GM12878 (cell line): ENCODE results near the gene POU2F1. TPM values are rescaled to one million over a fixed set of nuclear protein-coding genes. Genes with fewer than 3 reads are reported as not detected.

Experiments
- ATAC-seq: fragments of 200-7000 bp; cut with Tn5 transposase; 3 replicates; pipeline ENCODE4 v1.9.1; 2020; ENCODE audit warnings: mild to moderate bottlenecking, moderate library complexity
- BruUV-seq: library from RNA; stranded (reverse); fragments of 400-500 nt; replicated peaks from 2 replicates; lab custom pipeline; 2021; lab: Mats Ljungman, UMichigan
- CTCF ChIA-PET: fragments of 300-600 bp; sonication (Branson Sonifier 250); formaldehyde crosslinking; extraction: SDS; loops from one replicate; lab custom pipeline; 2021; ENCODE audit warnings: inconsistent platforms; lab: Yijun Ruan, JAX
- POLR2A ChIA-PET: fragments of 350-600 bp; formaldehyde crosslinking; extraction: SDS; loops from one replicate; lab custom pipeline; 2021; ENCODE audit warnings: inconsistent platforms; lab: Charles Lee
- RAD21 ChIA-PET: fragments of 300-600 bp; sonication (Branson Sonifier 250); formaldehyde crosslinking; loops from one replicate; lab custom pipeline; 2023; ENCODE audit warnings: antibody characterized with exemption; ENCODE audit not compliant: unreplicated experiment; lab: Charles Lee
- SMC1A ChIA-PET: fragments of 300-600 bp; sonication (Branson Sonifier 250); formaldehyde crosslinking; loops from one replicate; lab custom pipeline; 2023; ENCODE audit not compliant: unreplicated experiment, uncharacterized antibody; lab: Charles Lee
- DNase-seq: peaks from one replicate; pipeline ENCODE4 v3.0.0-alpha.2; 2011; ENCODE audit warnings: low read depth, low spot score
- FAIRE-seq: peaks from 3 replicates; lab custom pipeline; 2011; peaks lifted over from hg19 to GRCh38; lab: Jason Lieb, UNC
- H2AFZ ChIP-seq: 2 replicates; pipeline ENCODE4 v1.6.0; 2011; ENCODE audit warnings: low read depth, low read length, control low read depth; ENCODE audit not compliant: control insufficient read depth
- H3K27ac ChIP-seq: 2 replicates; pipeline ENCODE4 v1.5.1; 2011; ENCODE audit warnings: control low read depth; ENCODE audit not compliant: control insufficient read depth, insufficient read depth
- H3K27me3 ChIP-seq, 2 experiments: replicated peaks in 1 of 2; 2 replicates each; pipeline versions ENCODE4 v1.6.0 to v1.6.1; 2011; ENCODE audit warnings: low read length in 1 of 2; ENCODE audit not compliant: control insufficient read depth in 2 of 2, insufficient read depth in 2 of 2
- H3K36me3 ChIP-seq, 2 experiments: 2 replicates each; pipeline ENCODE4 v1.5.1; 2011; ENCODE audit warnings: low read length in 1 of 2; ENCODE audit not compliant: control insufficient read depth in 2 of 2, insufficient read depth in 2 of 2
- H3K4me1 ChIP-seq: 2 replicates; pipeline ENCODE4 v1.6.1; 2011; ENCODE audit warnings: mild to moderate bottlenecking, low read length, moderate library complexity, mixed read lengths; ENCODE audit not compliant: control insufficient read depth, insufficient read depth
- H3K4me2 ChIP-seq: 2 replicates; pipeline ENCODE4 v1.6.0; 2011; ENCODE audit warnings: control low read depth; ENCODE audit not compliant: control insufficient read depth, insufficient read depth
- H3K4me3 ChIP-seq: fragments of 200-600 bp; sonication (generic); 2 replicates; pipeline ENCODE4 v1.5.1; 2016
- H3K79me2 ChIP-seq: 2 replicates; pipeline ENCODE4 v1.6.0; 2011; ENCODE audit warnings: low read length; ENCODE audit not compliant: control insufficient read depth, insufficient read depth
- H3K9ac ChIP-seq: 2 replicates; pipeline ENCODE4 v1.8.0; 2011; ENCODE audit warnings: low read length, control low read depth, mixed read lengths; ENCODE audit not compliant: control insufficient read depth, insufficient read depth
- H3K9me3 ChIP-seq: replicated peaks from 3 replicates; pipeline ENCODE4 v1.5.1; 2011; ENCODE audit warnings: mild to moderate bottlenecking, low read length; ENCODE audit not compliant: control insufficient read depth, insufficient read depth
- H4K20me1 ChIP-seq: 2 replicates; pipeline ENCODE4 v1.6.0; 2011; ENCODE audit not compliant: control insufficient read depth, insufficient read depth
- BCLAF1 ChIP-seq: fragments of 450-650 bp; IDR thresholded peaks from 2 replicates; pipeline ENCODE4 v1.6.1; 2017; ENCODE audit warnings: antibody characterized with exemption, mild to moderate bottlenecking, moderate library complexity
- CEBPZ ChIP-seq: fragments of 150-350 bp; IDR thresholded peaks from 2 replicates; pipeline ENCODE4 v1.6.1; 2016; ENCODE audit warnings: low read depth, low read length
- ESRRA ChIP-seq: IDR thresholded peaks from 2 replicates; pipeline ENCODE4 v1.6.1; 2012; ENCODE audit warnings: mild to moderate bottlenecking, low read length, improper control_type of control experiment
- FOXK2 ChIP-seq: fragments of 450-650 bp; IDR thresholded peaks from 2 replicates; pipeline ENCODE4 v1.6.1; 2017; ENCODE audit warnings: mild to moderate bottlenecking, moderate library complexity
- KDM1A ChIP-seq: fragments of 200-600 bp; sonication (generic); IDR thresholded peaks from 2 replicates; pipeline ENCODE4 v1.6.1; 2016; ENCODE audit warnings: borderline replicate concordance
- MLLT1 ChIP-seq: fragments of 450-650 bp; IDR thresholded peaks from 2 replicates; pipeline ENCODE4 v1.6.1; 2016; ENCODE audit warnings: mild to moderate bottlenecking
- NBN ChIP-seq: fragments of 450-650 bp; IDR thresholded peaks from 2 replicates; pipeline ENCODE4 v1.6.1; 2016
- NRF1 ChIP-seq: conservative IDR thresholded peaks from 2 replicates; pipeline ENCODE4 v1.6.1; 2011; ENCODE audit warnings: mild to moderate bottlenecking, low read depth, low read length, improper control_type of control experiment
- PAX8 ChIP-seq: fragments of 450-650 bp; IDR thresholded peaks from 2 replicates; pipeline ENCODE4 v1.6.1; 2017; ENCODE audit warnings: mild to moderate bottlenecking, moderate library complexity
- WRNIP1 ChIP-seq: IDR thresholded peaks from 2 replicates; pipeline ENCODE4 v1.6.1; 2011; ENCODE audit warnings: low read depth, low read length, improper control_type of control experiment, borderline replicate concordance
- YY1 ChIP-seq: IDR thresholded peaks from 2 replicates; pipeline ENCODE4 v1.6.1; 2011; ENCODE audit warnings: low read depth, mild to moderate bottlenecking, low read length
- ZBTB33 ChIP-seq: fragments of 450-650 bp; IDR thresholded peaks from 2 replicates; pipeline ENCODE4 v1.6.1; 2017; ENCODE audit warnings: mild to moderate bottlenecking
- WGBS: methylation state at CpG from one replicate; pipeline ENCODE4 v1.1.6; 2016; ENCODE audit warnings: low lambda C conversion rate; ENCODE audit not compliant: insufficient replicate concordance, insufficient coverage; ENCODE audit errors: missing lambda C conversion rate; 5-methylcytosine and 5-hydroxymethylcytosine counted together
- in situ Hi-C: fragments of 300-500 bp; cut with MboI; formaldehyde crosslinking; loops from 9 replicates; pipeline ENCODE4 v1.14.3; 2018; ENCODE audit warnings: mixed read lengths
- intact Hi-C: fragments of 100-400 bp; cut with micrococcal nuclease; formaldehyde crosslinking; loops from one replicate; pipeline ENCODE4 v1.14.2; 2022; ENCODE audit not compliant: unreplicated experiment
- polyA plus RNA-seq, 11 experiments: library from polyadenylated mRNA; depleted of rRNA in 4 of 11; unstranded in 6 of 11; stranded (reverse) in 5 of 11; fragments of >200 nt; fragmentation: Nextera tagmentation in 4 of 11; fragmentation: Illumina TruSeq in 1 of 11; extraction: Ambion mirVana in 4 of 11; extraction: Trizol in 1 of 11; gene quantifications; 1 replicate in 1 of 11; 2 replicates in 10 of 11; pipeline versions ENCODE4 v1.2.1 to v1.2.3, GENCODE V29; 2011 to 2016; ENCODE audit warnings: inconsistent platforms in 2 of 11, missing spikeins in 2 of 11, low read depth in 1 of 11
- total RNA-seq, 4 experiments: library from RNA; depleted of rRNA in 3 of 4; stranded (reverse); fragments of >200 nt in 3 of 4; fragmentation: Illumina TruSeq in 1 of 4; extraction: Trizol in 1 of 4; gene quantifications; 2 replicates each; pipeline versions ENCODE4 v1.2.1 to v1.2.3, GENCODE V29; 2013 to 2021

Gene POU2F1
- total and polyA plus RNA-seq, 10 of the 15 experiments (the other 5 are each of a cell fraction or from before 2014, with no cell fraction given): 2.5 to 21.7 (median 12.5) TPM

- no peak for FAIRE-seq
- intact Hi-C loops (no loop called here), in situ Hi-C loops (no loop called here)
- 95% methylated on average over 5 of the region's 5 CpGs for WGBS
- Histone ChIP-seq H3K4me1 (peaks cover 27% of the 10 kb centered on the region), H3K79me2 (no peaks in the 10 kb centered on the region), H2AFZ (no peak overlapping the region), H3K4me3 (no peak overlapping the region), H4K20me1 (no peaks in the 10 kb centered on the region), H3K27ac (no peak overlapping the region), H3K36me3 (peaks cover 0 to 4% of the 10 kb centered on the region in 2 experiments; a peak in 3 of 4 replicates), H3K4me2 (no peak overlapping the region), H3K9ac (no peak overlapping the region), H3K9me3 (no peaks in the 10 kb centered on the region), H3K27me3 (no peaks in the 10 kb centered on the region)
- ChIA-PET SMC1A (interaction anchor here (1.2 kb wide), 3 partner anchors 13 to 164 kb away, joined by 3 read pairs; no protein-coding TSS in a partner anchor), POLR2A (no interaction called here), RAD21 (no interaction called here), CTCF (interaction anchor here (2.3 to 3.4 kb wide), 2 partner anchors 14 to 369 kb away, joined by 9 to 13 read pairs; no protein-coding TSS in a partner anchor)
- no TSS peak for BruUV-seq
- DNase-seq: no peak
- ATAC-seq: no peak
- TF ChIP-seq WRNIP1 (no peak), NBN (no peak), FOXK2 (no peak), NRF1 (no peak), ZBTB33 (no peak), KDM1A (no peak), PAX8 (no peak), CEBPZ (no peak), YY1 (no peak), BCLAF1 (no peak), MLLT1 (no peak), ESRRA (no peak)
Observed at GRCh38 chr1:167427848-167428247, 207.2 kb downstream of the POU2F1 start.
